Tibial nerve (tissue), 4 donors: Measurements from ENCODE around the gene SCYGR6. TPM values are rescaled to one million over a fixed set of nuclear protein-coding genes. Genes with fewer than 3 reads are reported as not detected.
A peak's percentile ranks its signal among the peaks of the same experiment; 100 is the strongest.

Experiments
- DNase-seq, 2 donors: peaks; one replicate each; pipeline ENCODE4 v3.0.0-alpha.2; 2019; ENCODE audit warnings: low spot score in 2 of 2
- H3K27ac ChIP-seq, 4 donors: fragments of 200-600 bp; sonication (generic) in 3 of 4; one replicate each; pipeline ENCODE4 v1.5.1; 2017 to 2019; ENCODE audit warnings: mild to moderate bottlenecking in 1 of 4
- H3K27me3 ChIP-seq, 2 donors: fragments of 200-600 bp; sonication (generic) in 1 of 2; one replicate each; pipeline versions ENCODE4 v1.5.1 to v1.6.0; 2017 to 2019
- H3K36me3 ChIP-seq, 3 donors: fragments of 200-600 bp; sonication (generic); one replicate each; pipeline ENCODE4 v1.5.1; 2018 to 2019
- H3K4me1 ChIP-seq, 4 donors: fragments of 200-600 bp; sonication (generic) in 3 of 4; one replicate each; pipeline ENCODE4 v1.5.1; 2017 to 2019
- H3K4me3 ChIP-seq, 4 donors: fragments of 200-600 bp; sonication (generic) in 3 of 4; one replicate each; pipeline ENCODE4 v1.5.1; 2017 to 2019; ENCODE audit warnings: mild to moderate bottlenecking in 1 of 4, moderate library complexity in 1 of 4
- H3K9me3 ChIP-seq, 4 donors: fragments of 200-600 bp; sonication (generic) in 3 of 4; one replicate each; pipeline ENCODE4 v1.5.1; 2017 to 2019
- CTCF ChIP-seq, 5 experiments: fragments of 200-600 bp in 3 of 5; fragments of 450-650 bp in 2 of 5; sonication (generic) in 3 of 5; IDR thresholded peaks; one replicate each; pipeline ENCODE4 v1.5.1; 2016 to 2019; ENCODE audit warnings: antibody characterized with exemption in 5 of 5, mild to moderate bottlenecking in 3 of 5, moderate library complexity in 2 of 5
- EP300 ChIP-seq, 2 donors: sonication (generic); formaldehyde crosslinking; IDR thresholded peaks; one replicate each; pipeline ENCODE4 v1.6.1; 2017; ENCODE audit warnings: antibody characterized with exemption in 2 of 2, mild to moderate bottlenecking in 1 of 2
- POLR2A ChIP-seq, 2 donors: fragments of 450-650 bp; IDR thresholded peaks; one replicate each; pipeline ENCODE4 v1.6.1; 2017; ENCODE audit warnings: antibody characterized with exemption in 2 of 2, mild to moderate bottlenecking in 2 of 2, moderate library complexity in 2 of 2
- WGBS, 2 donors: methylation state at CpG; one replicate each; pipeline ENCODE4 v1.1.5; 2018; 5-methylcytosine and 5-hydroxymethylcytosine counted together
- small RNA-seq: library from RNA; depleted of rRNA; stranded (forward); fragments of <200 nt; gene quantifications from one replicate; pipeline ENCODE3, GENCODE V24; 2016
- total RNA-seq, 4 donors: library from RNA; depleted of rRNA; stranded (reverse); fragments of >200 nt; gene quantifications; one replicate each; pipeline ENCODE4 v1.1.0, GENCODE V29; 2016

The SCYGR6 gene
- total RNA-seq, 4 donors from 2014 or later: not detected

GRCh38 chr2:227674485-227674884 lies 50.1 kb downstream of the SCYGR6 start:
- no peaks in the 10 kb centered on the region for H3K9me3 ChIP-seq
- 43 to 61% methylated on average over 5 of the region's 5 CpGs for WGBS, 2 donors

More at GRCh38 chr2:227674485-227674884, 50.1 kb downstream of the SCYGR6 start:
- Histone ChIP-seq H3K27ac (no peak overlapping the region), H3K36me3 (no peaks in the 10 kb centered on the region), H3K4me1 (no peaks in the 10 kb centered on the region), H3K4me3 (no peak overlapping the region), H3K27me3 (no peaks in the 10 kb centered on the region)
- TF ChIP-seq POLR2A (IDR thresholded peaks at IDR 0.05) (no peak), EP300 (IDR thresholded peaks at IDR 0.05) (peak in 1 of 2 donors; percentile 25), CTCF (IDR thresholded peaks at IDR 0.05) (no peak)
- no peak for DNase-seq

Small RNA genes within 50 kb of the gene (small RNA-seq; reads per million reads assigned to genes)
- not detected for gene RNA5SP121

Other genes with a start within 250 kb of the SCYGR6 start
- gene SCYGR2, start 125.9 kb downstream of the SCYGR6 start, total RNA-seq: not detected
- gene SCYGR3, start 109.9 kb downstream of the SCYGR6 start, total RNA-seq: not detected
- not detected for gene SCYGR4, start 107.3 kb downstream of the SCYGR6 start, total RNA-seq
- gene SCYGR5, start 58.0 kb downstream of the SCYGR6 start, total RNA-seq: not detected
- gene SLC19A3, start 6.7 kb downstream of the SCYGR6 start, total RNA-seq: 10 to 100 TPM; 20.4 to 52.1 (median 39.6) TPM
- not detected for gene SCYGR7, start 3.6 kb upstream of the SCYGR6 start, total RNA-seq
- gene SCYGR8, start 21.1 kb upstream of the SCYGR6 start, total RNA-seq: not detected
- not detected for gene CCL20, start 89.1 kb upstream of the SCYGR6 start, total RNA-seq
- gene DAW1, start 146.9 kb upstream of the SCYGR6 start, total RNA-seq: under 1 TPM in 2 of 4 donors, not detected in 2; 0.30 to 0.59 TPM